ENCODE results near the gene LRRFIP1.

DNA sequence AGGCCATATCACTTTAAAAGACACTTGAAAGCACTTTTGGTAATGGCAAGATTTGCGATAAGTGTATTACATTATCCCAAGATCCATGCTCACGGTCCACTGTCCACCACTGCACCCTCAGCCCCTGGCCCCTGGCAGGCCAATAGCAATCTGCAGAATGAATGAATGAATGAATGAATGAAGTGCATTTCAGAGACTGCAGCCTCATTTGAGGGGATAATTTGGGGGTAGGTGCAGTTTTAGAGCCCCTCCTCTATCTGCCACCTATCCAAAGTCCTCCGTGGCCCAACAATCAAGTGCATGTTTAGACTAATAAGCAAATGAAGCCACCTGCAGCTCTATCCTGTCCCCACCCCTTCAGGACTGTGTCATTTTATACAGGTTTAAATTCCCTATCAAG, 169.9 kb downstream of the LRRFIP1 start:
- TF ChIP-seq, protein P1, sequence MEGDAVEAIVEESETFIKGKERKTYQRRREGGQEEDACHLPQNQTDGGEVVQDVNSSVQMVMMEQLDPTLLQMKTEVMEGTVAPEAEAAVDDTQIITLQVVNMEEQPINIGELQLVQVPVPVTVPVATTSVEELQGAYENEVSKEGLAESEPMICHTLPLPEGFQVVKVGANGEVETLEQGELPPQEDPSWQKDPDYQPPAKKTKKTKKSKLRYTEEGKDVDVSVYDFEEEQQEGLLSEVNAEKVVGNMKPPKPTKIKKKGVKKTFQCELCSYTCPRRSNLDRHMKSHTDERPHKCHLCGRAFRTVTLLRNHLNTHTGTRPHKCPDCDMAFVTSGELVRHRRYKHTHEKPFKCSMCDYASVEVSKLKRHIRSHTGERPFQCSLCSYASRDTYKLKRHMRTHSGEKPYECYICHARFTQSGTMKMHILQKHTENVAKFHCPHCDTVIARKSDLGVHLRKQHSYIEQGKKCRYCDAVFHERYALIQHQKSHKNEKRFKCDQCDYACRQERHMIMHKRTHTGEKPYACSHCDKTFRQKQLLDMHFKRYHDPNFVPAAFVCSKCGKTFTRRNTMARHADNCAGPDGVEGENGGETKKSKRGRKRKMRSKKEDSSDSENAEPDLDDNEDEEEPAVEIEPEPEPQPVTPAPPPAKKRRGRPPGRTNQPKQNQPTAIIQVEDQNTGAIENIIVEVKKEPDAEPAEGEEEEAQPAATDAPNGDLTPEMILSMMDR (IDR thresholded peaks at IDR 0.05; ENCODE audit: insufficient read depth, low read length) = no peak
- TF ChIP-seq POLR2AphosphoS5 (IDR thresholded peaks at IDR 0.05; ENCODE audit: low read depth) = no peak
- TF ChIP-seq, protein P2, sequence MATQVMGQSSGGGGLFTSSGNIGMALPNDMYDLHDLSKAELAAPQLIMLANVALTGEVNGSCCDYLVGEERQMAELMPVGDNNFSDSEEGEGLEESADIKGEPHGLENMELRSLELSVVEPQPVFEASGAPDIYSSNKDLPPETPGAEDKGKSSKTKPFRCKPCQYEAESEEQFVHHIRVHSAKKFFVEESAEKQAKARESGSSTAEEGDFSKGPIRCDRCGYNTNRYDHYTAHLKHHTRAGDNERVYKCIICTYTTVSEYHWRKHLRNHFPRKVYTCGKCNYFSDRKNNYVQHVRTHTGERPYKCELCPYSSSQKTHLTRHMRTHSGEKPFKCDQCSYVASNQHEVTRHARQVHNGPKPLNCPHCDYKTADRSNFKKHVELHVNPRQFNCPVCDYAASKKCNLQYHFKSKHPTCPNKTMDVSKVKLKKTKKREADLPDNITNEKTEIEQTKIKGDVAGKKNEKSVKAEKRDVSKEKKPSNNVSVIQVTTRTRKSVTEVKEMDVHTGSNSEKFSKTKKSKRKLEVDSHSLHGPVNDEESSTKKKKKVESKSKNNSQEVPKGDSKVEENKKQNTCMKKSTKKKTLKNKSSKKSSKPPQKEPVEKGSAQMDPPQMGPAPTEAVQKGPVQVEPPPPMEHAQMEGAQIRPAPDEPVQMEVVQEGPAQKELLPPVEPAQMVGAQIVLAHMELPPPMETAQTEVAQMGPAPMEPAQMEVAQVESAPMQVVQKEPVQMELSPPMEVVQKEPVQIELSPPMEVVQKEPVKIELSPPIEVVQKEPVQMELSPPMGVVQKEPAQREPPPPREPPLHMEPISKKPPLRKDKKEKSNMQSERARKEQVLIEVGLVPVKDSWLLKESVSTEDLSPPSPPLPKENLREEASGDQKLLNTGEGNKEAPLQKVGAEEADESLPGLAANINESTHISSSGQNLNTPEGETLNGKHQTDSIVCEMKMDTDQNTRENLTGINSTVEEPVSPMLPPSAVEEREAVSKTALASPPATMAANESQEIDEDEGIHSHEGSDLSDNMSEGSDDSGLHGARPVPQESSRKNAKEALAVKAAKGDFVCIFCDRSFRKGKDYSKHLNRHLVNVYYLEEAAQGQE (IDR thresholded peaks at IDR 0.05; ENCODE audit: insufficient replicate concordance, low read depth) = no peak
